ENCODE results near the gene SLC29A3. TPM values are rescaled to one million over a fixed set of nuclear protein-coding genes. Genes with fewer than 3 reads are reported as not detected.

The SLC29A3 gene
- total and polyA plus RNA-seq, 2 of the 8 experiments (the other 6 are each of a cell fraction or from before 2014, with no cell fraction given) = 14.0 to 24.6 TPM

DNA sequence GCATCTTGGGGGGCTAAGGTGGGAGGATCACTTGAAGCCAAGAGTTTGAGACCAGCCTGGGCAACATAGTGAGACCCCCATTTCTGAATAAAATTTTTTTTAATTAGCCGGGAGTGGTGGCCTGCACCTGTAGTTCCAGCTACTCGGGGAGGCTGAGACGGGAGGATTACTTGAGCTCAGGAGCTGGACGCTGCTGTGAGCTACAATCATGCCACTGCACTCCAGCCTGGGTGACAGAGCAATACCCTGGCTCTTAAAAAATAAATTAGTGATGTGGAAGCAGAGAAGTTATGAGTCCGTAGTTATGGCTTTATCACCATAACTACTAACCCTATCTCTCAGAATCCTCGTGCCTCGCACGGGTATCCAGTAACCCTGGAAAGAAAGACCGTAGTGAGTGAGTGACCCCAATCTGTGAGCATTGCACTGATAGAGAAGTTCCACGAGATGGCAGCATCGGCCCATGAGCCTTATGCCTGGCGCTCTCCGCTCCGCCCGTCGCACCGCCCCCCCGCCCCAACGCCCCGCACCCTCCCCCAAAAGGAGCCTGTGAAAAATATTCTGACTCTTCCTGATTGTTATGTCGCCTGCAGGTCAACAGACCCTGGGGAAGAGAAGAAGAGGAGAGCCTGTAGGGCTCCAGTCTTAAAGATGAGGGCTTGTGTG lies 4.9 kb upstream of the SLC29A3 start:
- H3K23ac ChIP-seq (ENCODE audit: insufficient read length) = no peak overlapping the region
- H3K4me1 ChIP-seq (replicated peaks in 1 of 4; ENCODE audit: control insufficient read depth in 3 of 4, insufficient read depth in 4 of 4, low read length in 3 of 4) = peaks cover 2 to 5% (median 3%) of the 10 kb centered on the region in 4 experiments; a peak in 4 of 7 replicates
- no peaks in the 10 kb centered on the region for H4K20me1 ChIP-seq (replicated peaks in 1 of 2; ENCODE audit: control insufficient read depth in 1 of 2, insufficient read depth in 2 of 2, low read length in 2 of 2)
- POLR2A ChIA-PET (ENCODE audit: partially characterized antibody) = interaction anchor here (1.4 kb wide), 1 partner anchor 7 kb away, joined by 3 read pairs; no protein-coding TSS in a partner anchor
- H2AFZ ChIP-seq (ENCODE audit: low read length) = peak overlapping the region; percentile 99
- H3K27me3 ChIP-seq (replicated peaks in 1 of 4; ENCODE audit: control insufficient read depth in 3 of 4, extremely low read depth in 1 of 4, insufficient read depth in 3 of 4, low read length in 3 of 4) = peaks cover 0 to 12% (median 3%) of the 10 kb centered on the region in 4 experiments; a peak in 4 of 7 replicates
- H3K9ac ChIP-seq (replicated peaks in 1 of 4; ENCODE audit: extremely low read depth in 1 of 4, low read depth in 3 of 4, low read length in 3 of 4) = no peak overlapping the region
- H2BK120ac ChIP-seq (replicated peaks; ENCODE audit: low read depth, low read length) = peak overlapping the region; percentile 36
- DNase-seq (ENCODE audit: low read depth in 1 of 2, low spot score in 2 of 2) (peak; percentile 9 to 73), FAIRE-seq (peak; percentile 13)
- H3K4ac ChIP-seq (replicated peaks; ENCODE audit: insufficient read length, low read depth, low read length) = no peak overlapping the region
- H4K8ac ChIP-seq (ENCODE audit: extremely low read depth, insufficient read depth, low read length) = peak overlapping the region; percentile 78
- CTCF ChIA-PET (ENCODE audit: partially characterized antibody) = interaction anchor here (0.6 to 22.4 kb wide), 63 partner anchors 10 to 1376 kb away, joined by 3 to 401 read pairs (median 4); no protein-coding TSS in a partner anchor
- H3K27ac ChIP-seq (ENCODE audit: low read depth, low read length) = no peak overlapping the region
- no peak overlapping the region for H4K91ac ChIP-seq (replicated peaks; ENCODE audit: insufficient read length, low read length)
- H3K79me1 ChIP-seq (ENCODE audit: low read depth, low read length) = no peaks in the 10 kb centered on the region
- WGBS, 2 experiments (ENCODE audit: extremely low coverage in 1 of 2, insufficient coverage in 1 of 2, insufficient read length in 1 of 2, insufficient replicate concordance in 2 of 2, low coverage in 1 of 2, low lambda C conversion rate in 2 of 2, missing lambda C conversion rate in 1 of 2) = 22% methylated on average over 21 of the region's 21 CpGs; no CpG with 5 or more reads in 1 of the 2 experiments
- H2AK5ac ChIP-seq (ENCODE audit: low read depth, low read length) = no peak overlapping the region
- H2BK20ac ChIP-seq (ENCODE audit: low read length) = no peak overlapping the region
- no peaks in the 10 kb centered on the region for H3K36me3 ChIP-seq (ENCODE audit: control insufficient read depth in 2 of 4, insufficient read depth in 4 of 4, low read length in 3 of 4)
- peak overlapping the region; percentile 58 for H4K5ac ChIP-seq (ENCODE audit: insufficient read length, low read depth, low read length)
- H3K23me2 ChIP-seq (ENCODE audit: low read depth, low read length) = no peaks in the 10 kb centered on the region
- no peak overlapping the region for H3K14ac ChIP-seq (ENCODE audit: insufficient read length)
- H3K56ac ChIP-seq (replicated peaks; ENCODE audit: insufficient read length, low read depth, low read length) = no peak overlapping the region
- H3K4me3 ChIP-seq (ENCODE audit: extremely low read depth in 1 of 4, insufficient read depth in 2 of 4, low read depth in 3 of 4, low read length in 4 of 4) = peak overlapping the region; percentile 5 to 55 (median 18); a peak in 4 of 8 replicates
- H3K9me3 ChIP-seq (ENCODE audit: insufficient read depth in 2 of 2, low read depth in 1 of 2, low read length in 1 of 2) = no peaks in the 10 kb centered on the region
- H3K18ac ChIP-seq (ENCODE audit: extremely low read depth, low read length) = peak overlapping the region; percentile 95
- H2BK15ac ChIP-seq (ENCODE audit: low read length) = 0 out of 2 replicates have a peak overlapping the region, but pooled peaks have one; percentile 81
- no peaks in the 10 kb centered on the region; a peak in 1 of 4 replicates for H3K79me2 ChIP-seq (ENCODE audit: control insufficient read depth in 1 of 2, insufficient read depth in 2 of 2, low read length in 2 of 2)
- no peak overlapping the region; the same call in 1 of the 2 replicates for H2BK5ac ChIP-seq (ENCODE audit: low read depth, low read length)
- H3K4me2 ChIP-seq (ENCODE audit: insufficient read depth in 1 of 2, low read depth in 2 of 2, low read length in 2 of 2) = peak overlapping the region; percentile 35 to 64; a peak in 3 of 4 replicates
- H2BK12ac ChIP-seq (ENCODE audit: low read depth, low read length) = no peak overlapping the region; the same call in 1 of the 2 replicates
- TF ChIP-seq SIX5 (IDR thresholded peaks at IDR 0.05; ENCODE audit: low read depth, low read length) (no peak), HDAC6 (IDR thresholded peaks at IDR 0.05; ENCODE audit: low read depth, low read length) (no peak), TAF1 (IDR thresholded peaks at IDR 0.05; ENCODE audit: low read depth, low read length) (peak; percentile 35; the same call in 1 of the 2 replicates), RAD21 (IDR thresholded peaks at IDR 0.05 in 1 of 2, conservative IDR thresholded peaks at IDR 0.05 in 1 of 2; ENCODE audit: low read depth in 2 of 2, low read length in 2 of 2) (peak; percentile 84 to 85), ASH2L (IDR thresholded peaks at IDR 0.05; ENCODE audit: low read length) (peak; percentile 40), EP300 (IDR thresholded peaks at IDR 0.05; ENCODE audit: borderline replicate concordance in 1 of 2, low read depth in 2 of 2, low read length in 2 of 2) (no peak)
- TF ChIP-seq, protein P1, sequence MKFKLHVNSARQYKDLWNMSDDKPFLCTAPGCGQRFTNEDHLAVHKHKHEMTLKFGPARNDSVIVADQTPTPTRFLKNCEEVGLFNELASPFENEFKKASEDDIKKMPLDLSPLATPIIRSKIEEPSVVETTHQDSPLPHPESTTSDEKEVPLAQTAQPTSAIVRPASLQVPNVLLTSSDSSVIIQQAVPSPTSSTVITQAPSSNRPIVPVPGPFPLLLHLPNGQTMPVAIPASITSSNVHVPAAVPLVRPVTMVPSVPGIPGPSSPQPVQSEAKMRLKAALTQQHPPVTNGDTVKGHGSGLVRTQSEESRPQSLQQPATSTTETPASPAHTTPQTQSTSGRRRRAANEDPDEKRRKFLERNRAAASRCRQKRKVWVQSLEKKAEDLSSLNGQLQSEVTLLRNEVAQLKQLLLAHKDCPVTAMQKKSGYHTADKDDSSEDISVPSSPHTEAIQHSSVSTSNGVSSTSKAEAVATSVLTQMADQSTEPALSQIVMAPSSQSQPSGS (IDR thresholded peaks at IDR 0.05; ENCODE audit: low read length) = no peak

All from H1 (cell line).